Testis (tissue), 2 donors: ENCODE data around the gene ABTB2.

Experiments used
- POLR2A ChIP-seq: fragments of 450-650 bp; IDR thresholded peaks from one replicate; pipeline ENCODE4 v1.6.1; 2017; ENCODE audit warnings: antibody characterized with exemption, mild to moderate bottlenecking, moderate library complexity
- TF ChIP-seq, protein P1 (sequence below), 3 experiments: fragments of 450-650 bp in 2 of 3; fragments of 200-600 bp in 1 of 3; sonication (generic) in 1 of 3; IDR thresholded peaks; one replicate each; pipeline ENCODE4 v1.5.1; 2016 to 2019; ENCODE audit warnings: antibody characterized with exemption in 3 of 3, mild to moderate bottlenecking in 2 of 3, moderate library complexity in 1 of 3

DNA sequence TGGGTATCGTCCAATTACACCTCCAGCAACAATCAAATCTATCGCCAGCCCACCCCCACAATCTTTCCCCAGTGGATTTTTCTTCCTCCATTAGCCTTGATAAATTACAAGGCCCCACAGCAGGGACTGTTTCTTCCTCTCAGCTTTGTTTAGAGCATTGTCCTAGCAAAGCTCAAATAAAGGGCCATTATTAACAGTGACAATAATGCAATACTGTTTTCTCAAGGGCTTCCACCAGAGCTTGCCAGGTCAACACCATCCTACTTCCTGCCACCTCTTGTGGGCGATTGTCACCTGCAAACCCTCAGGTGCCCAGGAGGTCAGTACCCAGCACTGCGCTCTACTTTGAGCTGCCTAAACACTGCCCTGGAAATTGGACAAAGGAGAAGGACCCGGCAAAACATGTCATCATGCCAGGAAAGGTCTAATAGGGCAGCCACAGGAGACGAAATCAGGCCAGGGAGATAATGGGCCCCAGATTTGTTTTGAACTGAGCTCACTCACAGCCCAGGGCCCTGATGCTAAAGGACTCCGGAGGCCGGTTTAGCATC is 95.2 kb downstream of the ABTB2 start:
- no peak for TF ChIP-seq POLR2A
- TF ChIP-seq, protein P1, sequence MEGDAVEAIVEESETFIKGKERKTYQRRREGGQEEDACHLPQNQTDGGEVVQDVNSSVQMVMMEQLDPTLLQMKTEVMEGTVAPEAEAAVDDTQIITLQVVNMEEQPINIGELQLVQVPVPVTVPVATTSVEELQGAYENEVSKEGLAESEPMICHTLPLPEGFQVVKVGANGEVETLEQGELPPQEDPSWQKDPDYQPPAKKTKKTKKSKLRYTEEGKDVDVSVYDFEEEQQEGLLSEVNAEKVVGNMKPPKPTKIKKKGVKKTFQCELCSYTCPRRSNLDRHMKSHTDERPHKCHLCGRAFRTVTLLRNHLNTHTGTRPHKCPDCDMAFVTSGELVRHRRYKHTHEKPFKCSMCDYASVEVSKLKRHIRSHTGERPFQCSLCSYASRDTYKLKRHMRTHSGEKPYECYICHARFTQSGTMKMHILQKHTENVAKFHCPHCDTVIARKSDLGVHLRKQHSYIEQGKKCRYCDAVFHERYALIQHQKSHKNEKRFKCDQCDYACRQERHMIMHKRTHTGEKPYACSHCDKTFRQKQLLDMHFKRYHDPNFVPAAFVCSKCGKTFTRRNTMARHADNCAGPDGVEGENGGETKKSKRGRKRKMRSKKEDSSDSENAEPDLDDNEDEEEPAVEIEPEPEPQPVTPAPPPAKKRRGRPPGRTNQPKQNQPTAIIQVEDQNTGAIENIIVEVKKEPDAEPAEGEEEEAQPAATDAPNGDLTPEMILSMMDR (IDR thresholded peaks at IDR 0.05): no peak
